Measurements from ENCODE around the gene GFY. TPM values are rescaled to one million over a fixed set of nuclear protein-coding genes. Genes with fewer than 3 reads are reported as not detected.

GFY gene
- total RNA-seq, 1 donor from 2014 or later = not detected

DNA sequence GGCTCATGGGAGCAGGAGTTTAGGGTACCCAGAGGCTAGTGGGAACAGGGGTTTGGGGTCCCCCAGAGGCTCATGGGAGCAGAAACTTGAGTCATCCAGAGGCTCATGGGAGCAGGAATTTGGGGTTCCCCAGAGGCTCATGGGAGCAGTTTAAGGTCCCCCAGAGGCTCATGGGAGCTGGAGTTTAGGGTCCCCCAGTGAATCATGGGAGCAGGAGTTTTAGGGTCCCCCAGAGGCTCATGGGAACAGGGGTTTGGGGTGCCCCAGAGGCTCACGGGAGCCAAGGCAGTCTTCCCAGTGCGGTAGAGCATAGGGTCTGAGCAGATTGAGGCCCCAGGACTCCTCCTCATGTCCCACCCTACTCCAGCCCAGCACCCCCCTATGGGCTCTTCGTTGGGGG, 40.2 kb downstream of the GFY start:
- TF ChIP-seq, protein P1, sequence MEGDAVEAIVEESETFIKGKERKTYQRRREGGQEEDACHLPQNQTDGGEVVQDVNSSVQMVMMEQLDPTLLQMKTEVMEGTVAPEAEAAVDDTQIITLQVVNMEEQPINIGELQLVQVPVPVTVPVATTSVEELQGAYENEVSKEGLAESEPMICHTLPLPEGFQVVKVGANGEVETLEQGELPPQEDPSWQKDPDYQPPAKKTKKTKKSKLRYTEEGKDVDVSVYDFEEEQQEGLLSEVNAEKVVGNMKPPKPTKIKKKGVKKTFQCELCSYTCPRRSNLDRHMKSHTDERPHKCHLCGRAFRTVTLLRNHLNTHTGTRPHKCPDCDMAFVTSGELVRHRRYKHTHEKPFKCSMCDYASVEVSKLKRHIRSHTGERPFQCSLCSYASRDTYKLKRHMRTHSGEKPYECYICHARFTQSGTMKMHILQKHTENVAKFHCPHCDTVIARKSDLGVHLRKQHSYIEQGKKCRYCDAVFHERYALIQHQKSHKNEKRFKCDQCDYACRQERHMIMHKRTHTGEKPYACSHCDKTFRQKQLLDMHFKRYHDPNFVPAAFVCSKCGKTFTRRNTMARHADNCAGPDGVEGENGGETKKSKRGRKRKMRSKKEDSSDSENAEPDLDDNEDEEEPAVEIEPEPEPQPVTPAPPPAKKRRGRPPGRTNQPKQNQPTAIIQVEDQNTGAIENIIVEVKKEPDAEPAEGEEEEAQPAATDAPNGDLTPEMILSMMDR (IDR thresholded peaks at IDR 0.05; ENCODE audit: insufficient read depth, low read depth, low read length) = no peak
- no peak for TF ChIP-seq EZH2 (IDR thresholded peaks at IDR 0.05; ENCODE audit: insufficient read depth, low read length)
- Histone ChIP-seq H3K79me2 (ENCODE audit: insufficient read depth, low read length) (no peaks in the 10 kb centered on the region), H3K9me3 (ENCODE audit: insufficient read depth, low read depth, low read length) (no peaks in the 10 kb centered on the region), H3K4me1 (ENCODE audit: insufficient read depth, low read length) (no peaks in the 10 kb centered on the region), H3K36me3 (ENCODE audit: insufficient read depth, low read length) (no peaks in the 10 kb centered on the region), H4K20me1 (ENCODE audit: insufficient read depth, low read length) (no peaks in the 10 kb centered on the region), H3K27ac (ENCODE audit: low read depth, low read length) (no peak overlapping the region), H2AFZ (ENCODE audit: low read depth, low read length) (no peak overlapping the region), H3K4me3 (ENCODE audit: insufficient read depth, low read depth, low read length) (no peak overlapping the region), H3K9ac (ENCODE audit: low read length) (no peak overlapping the region), H3K27me3 (ENCODE audit: insufficient read depth, low read length) (no peaks in the 10 kb centered on the region), H3K4me2 (ENCODE audit: low read length) (no peak overlapping the region)
- Mint-ChIP-seq H3K4me1 (ENCODE audit: low read depth, unreplicated experiment) (no peaks in the 10 kb centered on the region), H3K4me3 (ENCODE audit: unreplicated experiment) (no peak overlapping the region), H3K36me3 (ENCODE audit: low read depth, unreplicated experiment) (peaks cover 4% of the 10 kb centered on the region), H3K27me3 (ENCODE audit: low read depth, unreplicated experiment) (no peaks in the 10 kb centered on the region), H3K27ac (ENCODE audit: unreplicated experiment) (no peak overlapping the region), H3K9me3 (ENCODE audit: unreplicated experiment) (no peaks in the 10 kb centered on the region)
- no peak for FAIRE-seq
- no peak for DNase-seq (ENCODE audit: low read depth)

DNA sequence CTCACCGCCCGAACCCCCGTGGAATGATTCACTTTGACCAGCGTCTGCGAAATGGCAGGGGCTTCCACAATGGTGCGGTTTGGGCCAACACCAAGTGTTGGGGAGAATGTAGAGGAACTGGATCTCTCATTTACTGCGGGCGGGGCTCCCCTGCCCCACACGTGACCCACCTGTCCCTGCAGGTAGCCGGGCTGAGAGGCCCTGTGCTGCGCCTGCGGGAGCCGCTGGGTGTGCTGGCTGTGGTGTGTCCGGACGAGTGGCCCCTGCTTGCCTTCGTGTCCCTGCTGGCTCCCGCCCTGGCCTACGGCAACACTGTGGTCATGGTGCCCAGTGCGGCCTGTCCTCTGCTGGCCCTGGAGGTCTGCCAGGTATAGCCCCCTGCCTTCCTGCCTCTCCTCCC, 43.0 kb downstream of the GFY start:
- no peak overlapping the region for H3K4me2 ChIP-seq (ENCODE audit: low read length)
- FAIRE-seq = no peak
- peaks cover 4% of the 10 kb centered on the region for H3K36me3 Mint-ChIP-seq (ENCODE audit: low read depth, unreplicated experiment)
- DNase-seq (ENCODE audit: low read depth) = no peak
- no peak overlapping the region for H3K9ac ChIP-seq (ENCODE audit: low read length)
- H3K4me1 Mint-ChIP-seq (ENCODE audit: low read depth, unreplicated experiment) = no peaks in the 10 kb centered on the region
- H3K9me3 Mint-ChIP-seq (ENCODE audit: unreplicated experiment) = no peaks in the 10 kb centered on the region
- H3K27ac Mint-ChIP-seq (ENCODE audit: unreplicated experiment) = no peak overlapping the region
- no peaks in the 10 kb centered on the region for H3K36me3 ChIP-seq (ENCODE audit: insufficient read depth, low read length)
- H3K27me3 ChIP-seq (ENCODE audit: insufficient read depth, low read length) = no peaks in the 10 kb centered on the region
- peaks cover 7% of the 10 kb centered on the region for H3K27me3 Mint-ChIP-seq (ENCODE audit: low read depth, unreplicated experiment)
- H2AFZ ChIP-seq (ENCODE audit: low read depth, low read length) = no peak overlapping the region
- no peaks in the 10 kb centered on the region for H3K9me3 ChIP-seq (ENCODE audit: insufficient read depth, low read depth, low read length)
- no peak overlapping the region for H3K4me3 Mint-ChIP-seq (ENCODE audit: unreplicated experiment)
- H4K20me1 ChIP-seq (ENCODE audit: insufficient read depth, low read length) = no peaks in the 10 kb centered on the region
- no peak overlapping the region for H3K4me3 ChIP-seq (ENCODE audit: insufficient read depth, low read depth, low read length)
- H3K79me2 ChIP-seq (ENCODE audit: insufficient read depth, low read length) = no peaks in the 10 kb centered on the region
- TF ChIP-seq EZH2 (IDR thresholded peaks at IDR 0.05; ENCODE audit: insufficient read depth, low read length) = no peak
- TF ChIP-seq, protein P1 (IDR thresholded peaks at IDR 0.05; ENCODE audit: insufficient read depth, low read depth, low read length) = no peak
- no peaks in the 10 kb centered on the region for H3K4me1 ChIP-seq (ENCODE audit: insufficient read depth, low read length)
- no peak overlapping the region for H3K27ac ChIP-seq (ENCODE audit: low read depth, low read length)

DNA sequence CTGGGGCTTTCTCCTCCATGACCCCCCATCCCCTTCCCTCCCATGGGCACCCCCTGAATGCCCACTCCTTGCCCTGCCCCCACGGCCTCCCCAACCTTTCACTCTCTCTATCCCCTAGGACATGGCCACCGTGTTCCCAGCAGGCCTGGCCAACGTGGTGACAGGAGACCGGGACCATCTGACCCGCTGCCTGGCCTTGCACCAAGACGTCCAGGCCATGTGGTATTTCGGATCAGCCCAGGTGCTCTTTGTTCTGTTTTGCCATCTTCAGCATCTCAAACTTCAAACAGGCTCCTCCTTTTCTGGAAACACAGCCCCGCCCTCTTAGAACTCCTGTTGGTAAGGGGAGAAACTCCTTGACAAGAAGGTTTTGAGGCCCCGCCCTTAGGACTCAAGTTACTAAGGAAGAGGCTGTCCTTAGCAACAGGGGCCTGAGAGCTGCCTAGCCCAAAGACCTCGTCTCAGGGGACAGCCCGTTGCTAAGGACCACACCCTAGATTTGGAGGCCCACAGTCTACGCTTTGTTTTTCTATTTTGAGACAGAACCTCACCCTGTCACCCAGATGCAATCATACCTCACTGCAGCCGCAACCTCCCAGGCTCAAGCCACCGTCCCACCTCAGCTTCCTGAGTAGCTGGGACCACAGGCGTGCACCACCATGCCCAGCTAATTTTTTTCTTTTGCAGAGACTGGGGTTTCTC, 43.7 kb downstream of the GFY start:
- Histone ChIP-seq H3K4me2 (ENCODE audit: low read length) (no peak overlapping the region), H3K27me3 (ENCODE audit: insufficient read depth, low read length) (no peaks in the 10 kb centered on the region), H3K27ac (ENCODE audit: low read depth, low read length) (no peak overlapping the region), H4K20me1 (ENCODE audit: insufficient read depth, low read length) (no peaks in the 10 kb centered on the region), H2AFZ (ENCODE audit: low read depth, low read length) (no peak overlapping the region), H3K79me2 (ENCODE audit: insufficient read depth, low read length) (no peaks in the 10 kb centered on the region), H3K4me3 (ENCODE audit: insufficient read depth, low read depth, low read length) (no peak overlapping the region), H3K36me3 (ENCODE audit: insufficient read depth, low read length) (no peaks in the 10 kb centered on the region), H3K9me3 (ENCODE audit: insufficient read depth, low read depth, low read length) (no peaks in the 10 kb centered on the region), H3K9ac (ENCODE audit: low read length) (no peak overlapping the region), H3K4me1 (ENCODE audit: insufficient read depth, low read length) (peaks cover 4% of the 10 kb centered on the region)
- H3K4me1 Mint-ChIP-seq (ENCODE audit: low read depth, unreplicated experiment) = no peaks in the 10 kb centered on the region
- no peaks in the 10 kb centered on the region for H3K9me3 Mint-ChIP-seq (ENCODE audit: unreplicated experiment)
- no peak for DNase-seq (ENCODE audit: low read depth)
- TF ChIP-seq EZH2 (IDR thresholded peaks at IDR 0.05; ENCODE audit: insufficient read depth, low read length) = no peak
- TF ChIP-seq, protein P1 (IDR thresholded peaks at IDR 0.05; ENCODE audit: insufficient read depth, low read depth, low read length) = no peak
- H3K36me3 Mint-ChIP-seq (ENCODE audit: low read depth, unreplicated experiment) = peaks cover 4% of the 10 kb centered on the region
- no peak for FAIRE-seq
- H3K27ac Mint-ChIP-seq (ENCODE audit: unreplicated experiment) = no peak overlapping the region
- peaks cover 12% of the 10 kb centered on the region for H3K27me3 Mint-ChIP-seq (ENCODE audit: low read depth, unreplicated experiment)
- H3K4me3 Mint-ChIP-seq (ENCODE audit: unreplicated experiment) = peak overlapping the region; percentile 50

Data from astrocyte (in vitro differentiated cells and primary cell).